GM12873 (cell line): Measurements from ENCODE around the gene PAM16.

Source experiments
- TF ChIP-seq, protein P1 (sequence below): IDR thresholded peaks from 2 replicates; pipeline ENCODE4 v1.5.1; 2012; ENCODE audit warnings: low read depth, mild to moderate bottlenecking, moderate library complexity, low read length, control low read depth; ENCODE audit not compliant: insufficient read depth; ENCODE audit errors: missing control alignments

The PAM16 gene

DNA sequence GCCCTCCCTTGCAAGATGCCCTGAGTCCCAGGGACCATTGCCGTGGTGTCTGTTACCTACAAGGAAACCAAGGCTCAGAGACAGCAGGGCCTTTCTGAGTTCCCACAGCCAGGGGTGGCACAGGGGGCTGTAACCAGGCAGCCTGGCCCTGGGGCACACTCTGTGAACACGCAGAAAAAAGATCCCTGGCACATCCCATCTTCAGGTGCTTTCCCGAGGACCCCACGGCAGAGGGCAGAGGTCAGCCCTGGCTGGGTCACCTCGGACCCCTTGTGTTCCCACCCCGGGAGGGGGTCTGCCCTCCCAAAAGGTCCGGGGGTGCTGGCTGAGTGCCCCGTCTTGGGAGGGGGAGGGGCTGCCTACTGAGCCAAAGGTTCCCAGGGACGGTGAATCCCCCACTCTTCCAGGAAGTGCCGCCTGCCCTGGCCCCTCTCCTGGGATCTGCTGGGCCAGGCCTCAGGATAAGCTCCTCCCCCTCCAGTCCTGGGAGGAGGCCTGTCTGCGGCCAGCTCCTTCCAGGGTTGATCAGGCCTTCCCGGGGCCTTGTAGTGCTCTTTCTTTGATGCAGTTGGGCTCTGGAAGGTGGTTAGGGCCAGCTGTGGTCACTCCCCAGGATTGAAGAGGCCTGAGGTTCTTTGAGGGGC, 27.2 kb downstream of the PAM16 start:
- TF ChIP-seq, protein P1, sequence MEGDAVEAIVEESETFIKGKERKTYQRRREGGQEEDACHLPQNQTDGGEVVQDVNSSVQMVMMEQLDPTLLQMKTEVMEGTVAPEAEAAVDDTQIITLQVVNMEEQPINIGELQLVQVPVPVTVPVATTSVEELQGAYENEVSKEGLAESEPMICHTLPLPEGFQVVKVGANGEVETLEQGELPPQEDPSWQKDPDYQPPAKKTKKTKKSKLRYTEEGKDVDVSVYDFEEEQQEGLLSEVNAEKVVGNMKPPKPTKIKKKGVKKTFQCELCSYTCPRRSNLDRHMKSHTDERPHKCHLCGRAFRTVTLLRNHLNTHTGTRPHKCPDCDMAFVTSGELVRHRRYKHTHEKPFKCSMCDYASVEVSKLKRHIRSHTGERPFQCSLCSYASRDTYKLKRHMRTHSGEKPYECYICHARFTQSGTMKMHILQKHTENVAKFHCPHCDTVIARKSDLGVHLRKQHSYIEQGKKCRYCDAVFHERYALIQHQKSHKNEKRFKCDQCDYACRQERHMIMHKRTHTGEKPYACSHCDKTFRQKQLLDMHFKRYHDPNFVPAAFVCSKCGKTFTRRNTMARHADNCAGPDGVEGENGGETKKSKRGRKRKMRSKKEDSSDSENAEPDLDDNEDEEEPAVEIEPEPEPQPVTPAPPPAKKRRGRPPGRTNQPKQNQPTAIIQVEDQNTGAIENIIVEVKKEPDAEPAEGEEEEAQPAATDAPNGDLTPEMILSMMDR, result no peak

DNA sequence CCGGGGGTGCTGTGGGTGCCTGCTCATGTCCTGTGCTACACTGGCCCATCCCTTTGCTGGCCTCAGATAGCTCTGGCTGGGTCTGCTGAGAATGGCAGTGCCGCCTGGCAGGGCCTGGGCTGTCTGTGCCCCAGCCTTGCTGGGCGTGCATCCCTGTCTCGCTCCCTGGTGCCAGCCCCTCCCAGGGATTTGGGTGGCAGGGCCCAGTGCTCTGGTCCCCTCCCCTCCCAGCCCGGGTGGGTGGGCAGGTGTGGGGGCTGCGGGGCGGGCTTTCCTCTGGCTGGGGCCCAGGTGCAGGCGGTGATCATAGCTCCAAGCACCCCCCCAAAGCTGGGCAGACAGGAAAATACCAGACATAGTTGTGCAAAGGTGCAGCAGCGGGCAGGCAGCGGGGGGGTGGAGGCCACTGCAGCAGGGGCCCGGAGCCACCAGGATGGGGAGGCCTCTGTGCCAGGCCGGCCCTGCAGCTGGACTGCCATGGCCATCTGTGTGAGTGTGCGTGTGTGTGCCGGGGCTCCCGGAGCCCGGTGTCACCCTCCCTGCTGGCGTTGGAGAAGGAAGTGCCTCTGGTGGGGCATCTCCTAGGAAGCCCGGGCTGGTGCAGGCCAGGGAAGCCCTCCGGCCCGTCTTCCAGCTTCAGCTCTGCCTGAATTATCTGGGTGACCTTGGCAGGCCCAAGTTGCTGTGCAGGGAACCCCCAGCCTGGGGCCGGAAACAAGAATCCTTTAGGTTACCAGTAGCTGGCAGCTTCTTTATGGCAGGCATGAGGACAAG, 27.9 kb downstream of the PAM16 start:
- TF ChIP-seq, protein P1, result no peak

DNA sequence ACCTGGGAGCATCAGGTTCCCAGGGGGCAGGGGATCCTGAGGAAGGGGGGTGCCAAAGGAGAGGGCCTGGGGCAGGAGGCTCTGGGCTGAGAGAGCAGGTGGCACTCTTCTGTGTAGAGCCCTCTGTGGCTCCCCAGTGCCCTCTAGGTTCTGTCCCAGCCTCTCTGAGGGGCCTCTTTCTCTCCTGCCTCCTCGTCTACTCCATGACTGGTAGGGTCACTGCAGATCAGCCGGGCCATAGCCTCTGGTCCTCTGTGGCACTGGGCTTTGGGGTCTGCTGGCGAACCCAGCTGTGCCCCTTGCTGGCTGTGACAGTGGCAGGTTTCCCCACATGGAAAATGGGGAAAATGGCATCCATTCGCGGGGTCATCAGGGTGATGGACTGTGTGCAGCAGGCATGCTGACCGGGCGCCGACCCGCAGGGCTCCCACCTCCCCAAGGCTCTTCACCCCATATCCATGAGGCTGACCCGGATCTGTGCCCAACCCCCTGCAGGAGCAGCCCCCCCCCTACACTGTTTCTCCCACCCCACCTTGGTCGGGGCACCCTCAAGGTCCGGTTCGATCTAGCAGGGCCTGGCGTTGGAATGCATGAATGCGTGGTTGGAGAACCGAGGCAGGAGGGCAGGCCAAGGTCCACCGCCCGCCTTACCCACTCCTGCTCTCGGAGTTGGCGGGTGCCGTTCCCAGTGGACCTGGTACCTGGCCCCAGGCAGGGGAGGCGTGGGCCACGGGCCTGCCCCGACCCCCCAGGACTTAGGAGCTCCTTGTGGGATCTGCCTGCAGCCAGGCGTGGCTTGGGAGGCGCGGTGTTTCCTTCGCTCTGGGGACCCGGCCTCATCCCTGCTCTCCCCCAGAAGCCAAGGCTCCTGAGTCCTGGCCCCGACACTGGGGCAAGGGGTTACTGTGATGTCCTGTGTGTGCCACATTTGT, 28.7 kb downstream of the PAM16 start:
- TF ChIP-seq, protein P1, result no peak

DNA sequence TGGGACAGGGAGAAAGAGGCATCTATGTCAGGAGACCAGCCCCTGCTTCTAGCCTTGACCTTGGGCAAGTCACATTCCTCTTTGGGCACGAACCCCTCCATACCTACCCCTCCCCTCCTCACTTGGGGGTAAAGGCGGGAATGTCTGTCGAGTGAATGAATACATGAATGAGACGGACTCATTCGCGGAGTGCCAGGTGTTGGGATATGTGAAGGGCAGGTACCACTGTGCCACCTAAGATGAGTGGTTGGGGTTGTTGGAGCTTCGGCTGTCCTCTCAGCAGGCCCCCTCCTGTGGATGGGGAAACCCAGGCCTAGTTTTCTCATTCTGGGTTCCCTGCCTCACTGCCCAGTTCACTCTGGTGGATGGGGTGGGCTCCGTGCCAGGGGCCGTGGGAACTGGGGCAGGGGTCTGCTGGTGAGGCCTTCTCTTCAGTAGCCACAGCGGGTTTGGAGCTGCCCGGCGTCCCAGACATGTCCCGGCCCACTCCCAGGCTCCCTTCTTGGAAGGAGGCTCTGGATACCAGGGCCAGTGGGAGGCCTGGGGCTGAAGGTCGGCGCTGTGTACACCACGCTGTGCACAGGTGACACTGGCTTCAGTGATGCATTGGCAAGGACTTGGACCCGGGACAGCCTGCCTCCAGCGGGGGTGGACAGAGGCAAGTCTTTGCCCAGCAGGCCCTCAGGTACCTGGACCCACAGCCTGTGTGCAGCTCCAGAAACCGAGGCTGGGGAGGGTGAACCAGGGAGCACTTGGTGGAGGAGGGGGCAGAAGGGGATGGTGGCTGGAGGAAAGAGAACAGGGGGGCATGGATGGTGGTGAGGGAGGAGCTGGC, 29.6 kb downstream of the PAM16 start:
- TF ChIP-seq, protein P1, result no peak

DNA sequence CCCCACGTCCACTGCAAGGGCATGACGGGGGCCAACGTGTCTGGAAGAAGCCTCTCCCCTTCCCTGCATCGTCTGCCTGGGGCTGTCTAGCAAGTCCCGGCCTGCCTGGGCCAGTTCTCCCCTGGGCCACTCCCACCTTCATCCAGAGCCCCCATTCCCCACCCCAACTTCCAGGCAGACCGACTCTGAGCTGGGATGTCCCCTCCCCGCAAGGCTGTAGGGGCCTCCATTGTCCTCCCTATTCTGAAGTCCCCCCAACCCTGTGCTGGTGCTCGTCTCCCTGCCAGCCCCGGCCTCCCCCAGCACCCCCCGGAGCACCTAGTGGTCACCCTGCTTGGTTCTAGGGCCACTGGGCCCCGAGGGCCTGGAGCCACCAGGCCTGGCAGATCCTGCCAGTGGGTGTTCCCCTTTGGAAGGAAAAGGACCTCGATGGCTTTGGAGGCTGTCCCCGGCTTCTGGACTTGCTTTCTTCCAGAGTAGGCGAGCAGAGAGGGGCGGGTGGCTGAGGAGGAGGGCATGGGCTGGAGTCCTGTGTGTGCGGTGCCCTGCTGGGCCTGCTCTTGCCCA, 30.5 kb downstream of the PAM16 start:
- TF ChIP-seq, protein P1, result no peak

DNA sequence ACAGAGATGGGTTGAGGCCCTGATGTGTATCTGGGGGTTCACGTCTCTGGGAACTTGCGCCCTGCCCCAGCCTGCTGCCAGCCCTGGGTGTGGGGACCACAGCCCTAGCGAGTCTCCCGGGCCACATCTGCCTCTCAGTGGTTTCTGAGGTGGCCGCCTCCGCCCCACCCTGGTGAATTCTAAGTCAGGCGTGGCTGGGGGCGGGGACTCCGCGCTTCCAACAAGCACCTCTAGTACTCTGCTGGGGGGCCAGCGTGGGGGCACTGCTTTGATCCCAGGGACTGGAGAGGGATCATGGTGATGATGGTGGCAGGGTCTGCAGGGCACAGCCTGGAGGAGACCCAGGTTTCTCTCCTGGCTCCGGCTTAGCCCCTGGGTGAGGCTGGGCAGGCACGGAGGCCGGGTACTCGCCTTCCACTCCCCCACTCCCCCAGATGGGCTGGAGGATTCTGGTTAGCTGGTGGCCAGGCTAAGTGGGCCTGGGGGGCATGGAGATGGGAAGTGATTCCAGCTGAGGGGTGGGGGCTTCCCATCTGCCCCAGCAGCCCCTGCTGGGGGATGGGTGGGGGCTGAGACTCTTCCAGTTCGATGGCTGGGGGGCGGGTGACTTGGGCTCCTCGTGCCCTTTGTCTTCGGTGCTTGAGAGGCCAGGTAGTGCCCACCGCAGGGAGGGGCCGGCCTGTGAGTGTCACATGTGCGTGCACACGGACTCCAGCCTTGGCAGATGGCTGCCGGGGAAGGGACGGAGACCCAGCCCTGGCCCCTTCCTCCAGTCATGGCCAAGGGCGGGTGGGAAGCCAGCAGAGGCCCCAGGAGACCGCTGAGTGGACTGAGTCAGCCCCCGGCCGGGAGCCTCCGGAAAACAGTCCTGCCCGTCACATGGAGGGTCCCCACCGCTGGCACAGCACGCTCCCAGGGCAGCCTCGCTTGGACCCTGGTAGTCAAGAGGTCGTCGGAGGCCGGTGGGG, 31.4 kb downstream of the PAM16 start:
- TF ChIP-seq, protein P1, result no peak
